GM10266 (cell line): ENCODE results near the gene FAM222B.

Experiments
- DNase-seq: peaks from one replicate; pipeline ENCODE4 v3.0.0; 2012; ENCODE audit errors: extremely low spot score
- CTCF ChIP-seq: IDR thresholded peaks from 2 replicates; pipeline ENCODE4 v1.5.1; 2012; ENCODE audit warnings: mild to moderate bottlenecking, low read depth; ENCODE audit not compliant: control insufficient read depth, insufficient read depth; ENCODE audit errors: missing control alignments

The FAM222B gene

GRCh38 chr17:28763137-28763799 lies 79.3 kb downstream of the FAM222B start:
- TF ChIP-seq CTCF = peak; percentile 24
- peak; percentile 64 for DNase-seq

- no peak for TF ChIP-seq CTCF
- no peak for DNase-seq
These were observed 81.7 kb downstream of the FAM222B start for GRCh38 chr17:28760601-28761562.

- no peak for DNase-seq
- no peak for TF ChIP-seq CTCF
These were observed 83.2 kb downstream of the FAM222B start for GRCh38 chr17:28759256-28759865.

GRCh38 chr17:28758411-28759121 lies 84.0 kb downstream of the FAM222B start:
- DNase-seq = no peak
- TF ChIP-seq CTCF = no peak

- no peak for TF ChIP-seq CTCF
- no peak for DNase-seq
These were observed 86.4 kb downstream of the FAM222B start for GRCh38 chr17:28756049-28756804.

GRCh38 chr17:28755486-28755885 lies 87.1 kb downstream of the FAM222B start:
- no peak for TF ChIP-seq CTCF

More at GRCh38 chr17:28755486-28755885, 87.1 kb downstream of the FAM222B start:
- no peak for DNase-seq
